KOPT-K1 (cell line): Measurements from ENCODE around the gene STAT1.
"Not testable (repeated sequence)": the region's sequence is repeated elsewhere in the genome, so short reads cannot be mapped to it uniquely, and the experiment has no call there.

Experiments used
- H3K27ac ChIP-seq: fragments of 200-600 bp; sonication (generic); 2 replicates; pipeline ENCODE4 v1.5.1; 2016; ENCODE audit warnings: antibody characterized with exemption, mild to moderate bottlenecking, low read depth, low read length; ENCODE audit not compliant: poor library complexity, severe bottlenecking
- H3K36me3 ChIP-seq: fragments of 200-600 bp; sonication (generic); 2 replicates; pipeline ENCODE4 v1.5.1; 2017; ENCODE audit warnings: antibody characterized with exemption, mild to moderate bottlenecking, low read length, moderate library complexity; ENCODE audit not compliant: insufficient read depth
- H3K9me3 ChIP-seq: fragments of 200-600 bp; sonication (generic); 2 replicates; pipeline ENCODE4 v1.5.1; 2017; ENCODE audit warnings: antibody characterized with exemption, low read length, mild to moderate bottlenecking; ENCODE audit not compliant: insufficient read depth, poor library complexity, severe bottlenecking

The STAT1 gene

GRCh38 chr2:191003405-191004309 lies 10.3 kb downstream of the STAT1 start:
- Histone ChIP-seq H3K36me3 (peaks cover 100% of the 10 kb centered on the region), H3K27ac (no peak overlapping the region), H3K9me3 (peaks cover 21% of the 10 kb centered on the region)

GRCh38 chr2:191001624-191002023 lies 12.3 kb downstream of the STAT1 start:
- H3K36me3 ChIP-seq, result peaks cover 100% of the 10 kb centered on the region
- peaks cover 21% of the 10 kb centered on the region for H3K9me3 ChIP-seq
- H3K27ac ChIP-seq, result no peak overlapping the region

GRCh38 chr2:191001032-191001431 lies 12.9 kb downstream of the STAT1 start:
- peaks cover 21% of the 10 kb centered on the region for H3K9me3 ChIP-seq
- no peak overlapping the region for H3K27ac ChIP-seq
- H3K36me3 ChIP-seq, result peaks cover 100% of the 10 kb centered on the region

GRCh38 chr2:190999949-191000665 lies 13.9 kb downstream of the STAT1 start:
- H3K9me3 ChIP-seq, result peaks cover 19% of the 10 kb centered on the region
- no peak overlapping the region for H3K27ac ChIP-seq
- peaks cover 100% of the 10 kb centered on the region for H3K36me3 ChIP-seq

- H3K27ac ChIP-seq, result no peak overlapping the region
- peaks cover 98% of the 10 kb centered on the region for H3K36me3 ChIP-seq
- H3K9me3 ChIP-seq, result peaks cover 8% of the 10 kb centered on the region
Measured at GRCh38 chr2:190999058-190999457, 14.9 kb downstream of the STAT1 start.

GRCh38 chr2:190997526-190998113 lies 16.4 kb downstream of the STAT1 start:
- peaks cover 98% of the 10 kb centered on the region for H3K36me3 ChIP-seq
- H3K27ac ChIP-seq, result no peak overlapping the region
- H3K9me3 ChIP-seq, result no peaks in the 10 kb centered on the region

- Histone ChIP-seq H3K9me3 (no peaks in the 10 kb centered on the region), H3K27ac (no peak overlapping the region), H3K36me3 (peaks cover 98% of the 10 kb centered on the region)
Measured at GRCh38 chr2:190996947-190997346, 17.0 kb downstream of the STAT1 start.

GRCh38 chr2:190996338-190996946 lies 17.5 kb downstream of the STAT1 start:
- Histone ChIP-seq H3K36me3 (peaks cover 98% of the 10 kb centered on the region), H3K9me3 (no peaks in the 10 kb centered on the region), H3K27ac (no peak overlapping the region)

GRCh38 chr2:190995315-190995714 lies 18.7 kb downstream of the STAT1 start:
- H3K27ac ChIP-seq, H3K9me3 ChIP-seq: not testable (repeated sequence)
- peaks cover 98% of the 10 kb centered on the region for H3K36me3 ChIP-seq

- Histone ChIP-seq H3K36me3 (peaks cover 98% of the 10 kb centered on the region), H3K27ac (no peak overlapping the region), H3K9me3 (no peaks in the 10 kb centered on the region)
Measured at GRCh38 chr2:190994148-190994547, 19.8 kb downstream of the STAT1 start.

GRCh38 chr2:190993292-190993643 lies 20.7 kb downstream of the STAT1 start:
- Histone ChIP-seq H3K27ac (no peak overlapping the region), H3K36me3 (peaks cover 98% of the 10 kb centered on the region)

GRCh38 chr2:190990132-190990531 lies 23.8 kb downstream of the STAT1 start:
- peaks cover 98% of the 10 kb centered on the region for H3K36me3 ChIP-seq
- no peaks in the 10 kb centered on the region for H3K9me3 ChIP-seq
- H3K27ac ChIP-seq, result no peak overlapping the region

More at GRCh38 chr2:190993292-190993643, 20.7 kb downstream of the STAT1 start:
- H3K9me3 ChIP-seq, result no peaks in the 10 kb centered on the region

GRCh38 chr2:190988910-190989309 lies 25.1 kb downstream of the STAT1 start:
- no peaks in the 10 kb centered on the region for H3K9me3 ChIP-seq
- H3K27ac ChIP-seq, result no peak overlapping the region
- peaks cover 100% of the 10 kb centered on the region for H3K36me3 ChIP-seq

GRCh38 chr2:190987938-190988337 lies 26.0 kb downstream of the STAT1 start:
- Histone ChIP-seq H3K36me3 (peaks cover 100% of the 10 kb centered on the region), H3K27ac (no peak overlapping the region), H3K9me3 (no peaks in the 10 kb centered on the region)

- no peaks in the 10 kb centered on the region for H3K9me3 ChIP-seq
- H3K36me3 ChIP-seq, result peaks cover 100% of the 10 kb centered on the region
- H3K27ac ChIP-seq, result no peak overlapping the region
Measured at GRCh38 chr2:190987116-190987515, 26.9 kb downstream of the STAT1 start.
